Fibroblast of skin of scalp (primary cell): ENCODE data around the gene SYNPO2L. TPM values are rescaled to one million over a fixed set of nuclear protein-coding genes. Genes with fewer than 3 reads are reported as not detected.
"Not testable (repeated sequence)": the region's sequence is repeated elsewhere in the genome, so short reads cannot be mapped to it uniquely, and the experiment has no call there.

Experiments used
- DNase-seq: peaks from one replicate; pipeline ENCODE4 v3.0.0-alpha.2; 2013
- polyA plus RNA-seq, 2 experiments: library from polyadenylated mRNA; unstranded; fragments of 120-200 nt; gene quantifications; one replicate each; pipeline ENCODE4 v1.2.1, GENCODE V29; 2013; ENCODE audit not compliant: insufficient read length in 2 of 2

SYNPO2L gene
- 2.2 TPM for polyA plus RNA-seq (2013, experiment 1 of 2; ENCODE audit: insufficient read length)
- polyA plus RNA-seq (2013, experiment 2 of 2; ENCODE audit: insufficient read length): 6.6 TPM

DNA sequence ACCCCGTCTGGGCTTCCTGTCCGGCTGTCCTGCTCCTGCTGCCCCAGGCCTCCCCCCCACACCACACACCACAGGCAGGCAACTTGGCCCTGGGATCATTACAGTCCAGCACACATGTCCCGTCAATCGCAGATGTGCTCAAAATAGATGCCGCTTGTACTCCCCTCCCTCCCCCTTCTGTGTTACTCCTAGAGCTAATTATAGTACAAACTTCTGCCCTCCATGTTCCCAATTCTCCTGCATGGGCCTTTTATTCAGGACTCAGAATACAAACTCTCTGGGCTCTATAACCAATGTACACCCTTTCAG is at the start of gene SYNPO2L:
Gene SYNPO2L, minus strand, starts transcription at position 40 of the 309 bp plus-strand sequence. CDS start 107 bp downstream, outside the sequence.
- no peak for DNase-seq

- DNase-seq: not testable (repeated sequence)
Measured at GRCh38 chr10:73703924-73704323, 48.1 kb upstream of the SYNPO2L start.

DNA sequence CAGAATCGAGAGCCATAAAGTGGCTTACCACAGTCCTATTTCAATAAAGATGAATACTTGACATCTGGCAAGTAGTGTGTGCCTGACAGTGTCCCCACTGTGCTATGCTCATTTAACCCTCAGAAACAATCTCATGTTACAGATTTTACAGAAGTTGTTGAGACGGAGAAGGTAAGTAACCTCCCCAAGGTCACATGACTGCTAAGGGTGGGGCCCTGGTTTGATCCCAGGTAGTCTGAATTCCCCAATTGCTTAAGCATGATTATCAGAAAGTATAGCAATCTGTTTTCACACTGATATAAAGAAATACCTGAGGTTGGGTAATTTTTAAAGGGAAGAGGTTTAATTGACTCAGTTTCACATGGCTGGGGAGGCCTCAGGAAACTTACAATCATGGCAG is 43.0 kb upstream of the SYNPO2L start:
- DNase-seq: not testable (repeated sequence)

GRCh38 chr10:73697675-73698159 is 41.9 kb upstream of the SYNPO2L start, which contains the start of gene AGAP5:
Gene AGAP5 (minus strand): TSS chr10:73698109. CDS start chr10:73697755, 354 bp downstream.
- not testable (repeated sequence) for DNase-seq

DNA sequence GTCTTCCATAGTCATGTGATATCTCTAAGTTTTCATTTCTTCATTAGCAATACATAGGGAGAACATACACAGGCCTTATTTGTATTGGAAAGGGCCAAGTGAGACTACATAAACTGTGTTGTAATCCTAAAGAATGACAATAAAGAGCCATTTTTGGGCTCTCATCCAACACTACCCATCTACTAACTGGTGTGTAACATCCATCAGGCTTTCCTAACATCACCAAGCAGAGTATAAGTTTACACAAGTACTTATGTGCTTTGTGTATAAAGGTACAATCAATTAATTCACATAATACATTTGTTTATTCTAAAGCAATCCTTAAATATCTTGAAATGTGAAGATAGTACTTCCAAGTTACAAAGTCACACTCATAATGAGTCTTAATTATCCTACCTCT is 39.5 kb upstream of the SYNPO2L start:
- peak; percentile 4 for DNase-seq

- DNase-seq: not testable (repeated sequence)
Measured at GRCh38 chr10:73690755-73691154, 34.9 kb upstream of the SYNPO2L start.

- DNase-seq: not testable (repeated sequence)
Measured at GRCh38 chr10:73689596-73689995, 33.8 kb upstream of the SYNPO2L start.

- DNase-seq: not testable (repeated sequence)
Measured at GRCh38 chr10:73687641-73688040, 31.8 kb upstream of the SYNPO2L start.

DNA sequence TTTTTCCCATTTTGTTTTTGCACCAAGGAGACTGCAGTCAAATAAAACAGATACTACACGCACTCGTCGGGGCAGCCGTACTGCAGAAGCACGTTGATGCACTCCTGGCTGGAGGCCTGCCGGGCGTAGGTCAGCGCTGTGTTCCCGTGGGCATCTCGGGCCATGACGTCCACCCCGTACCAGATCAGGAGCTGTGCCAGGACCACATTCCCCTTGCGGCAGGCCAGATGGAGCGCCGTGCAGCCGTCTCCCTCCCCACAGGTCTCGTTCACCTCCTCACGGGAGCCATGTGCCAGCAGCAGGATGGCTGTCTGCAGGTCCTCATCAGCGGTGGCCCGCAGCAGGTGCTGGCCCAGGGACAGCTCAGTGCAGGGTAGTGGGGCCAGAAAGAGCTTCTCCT is 18.7 kb upstream of the SYNPO2L start:
- not testable (repeated sequence) for DNase-seq

GRCh38 chr10:73668378-73668777 is 12.5 kb upstream of the SYNPO2L start:
- not testable (repeated sequence) for DNase-seq

GRCh38 chr10:73666153-73666809 is 10.5 kb upstream of the SYNPO2L start:
- DNase-seq: not testable (repeated sequence)

DNA sequence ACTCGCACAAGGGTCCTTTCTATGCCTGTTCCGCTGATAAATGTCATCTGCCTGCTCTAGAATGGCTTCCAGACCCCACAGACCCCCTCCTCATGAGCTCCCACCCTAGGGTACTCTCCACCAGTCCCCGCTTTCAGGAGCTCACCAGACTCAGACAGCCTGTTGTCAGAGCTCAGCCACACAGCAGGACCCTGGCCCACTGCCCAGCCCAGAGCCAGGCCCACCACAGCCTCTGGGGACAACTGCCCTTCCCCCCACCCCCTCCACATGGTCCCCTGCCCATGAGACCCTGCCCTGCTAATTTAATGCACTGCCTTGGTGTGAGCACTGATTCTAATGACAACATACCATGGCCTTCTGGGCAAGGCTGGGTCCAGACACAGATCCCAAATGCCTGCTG is 9.8 kb upstream of the SYNPO2L start:
- DNase-seq: not testable (repeated sequence)

- DNase-seq: not testable (repeated sequence)
Measured at GRCh38 chr10:73664156-73665040, 8.6 kb upstream of the SYNPO2L start.

GRCh38 chr10:73663621-73664020 is 7.8 kb upstream of the SYNPO2L start:
- not testable (repeated sequence) for DNase-seq

DNA sequence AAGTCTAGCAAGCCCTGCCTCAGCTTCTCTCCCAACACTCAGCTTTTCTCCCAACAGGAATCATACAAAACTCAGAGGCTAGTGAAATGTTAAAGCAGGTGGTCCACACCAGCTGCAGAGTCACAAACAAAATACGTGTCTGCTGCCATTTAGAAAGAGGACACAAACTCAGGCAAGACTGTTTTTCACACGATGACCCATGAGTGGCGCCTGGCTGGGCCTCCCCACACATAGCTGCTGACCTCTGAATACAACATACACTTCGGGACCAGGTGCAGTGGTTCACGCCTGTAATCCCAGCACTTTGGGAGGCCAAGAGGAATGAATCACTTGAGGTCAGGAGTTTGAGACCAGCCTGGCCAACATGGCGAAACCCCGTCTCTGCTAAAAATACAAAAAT is 6.9 kb upstream of the SYNPO2L start:
- not testable (repeated sequence) for DNase-seq

DNA sequence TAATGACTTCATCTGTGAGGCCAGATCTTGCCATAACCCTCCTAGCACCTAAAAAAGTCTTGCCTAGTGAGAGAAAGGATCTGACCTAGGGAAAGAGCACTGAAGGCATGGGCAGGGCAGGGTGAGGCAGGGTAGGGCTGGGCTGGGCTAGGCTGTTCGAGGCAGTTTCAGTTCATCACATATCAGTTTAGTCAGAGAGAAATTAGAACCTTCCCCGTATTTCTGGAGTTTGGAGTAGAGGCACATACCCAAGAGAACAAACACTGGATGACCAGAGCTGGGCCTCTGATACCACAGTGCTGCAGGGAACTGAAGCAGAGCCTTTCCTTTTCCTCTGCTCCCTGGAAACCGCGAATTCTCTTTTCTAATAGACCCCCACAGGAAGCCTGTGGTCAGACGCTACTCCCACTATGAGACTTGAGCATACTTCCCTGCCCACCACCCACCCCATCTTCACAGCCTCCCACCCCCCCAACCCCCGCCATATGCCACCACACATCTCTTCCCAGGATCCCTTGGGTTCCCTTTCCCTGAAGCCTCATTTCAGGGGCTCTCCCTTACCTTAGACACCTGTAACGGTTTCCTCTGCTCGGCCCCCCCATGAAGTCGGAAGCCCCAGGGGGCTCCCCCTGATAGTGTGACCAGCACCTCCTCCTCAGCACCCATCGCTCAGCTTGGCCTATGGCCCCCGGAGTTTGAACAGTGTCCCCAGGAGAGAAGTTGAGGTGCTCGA is 406 bp downstream of the SYNPO2L start:
- no peak for DNase-seq

DNA sequence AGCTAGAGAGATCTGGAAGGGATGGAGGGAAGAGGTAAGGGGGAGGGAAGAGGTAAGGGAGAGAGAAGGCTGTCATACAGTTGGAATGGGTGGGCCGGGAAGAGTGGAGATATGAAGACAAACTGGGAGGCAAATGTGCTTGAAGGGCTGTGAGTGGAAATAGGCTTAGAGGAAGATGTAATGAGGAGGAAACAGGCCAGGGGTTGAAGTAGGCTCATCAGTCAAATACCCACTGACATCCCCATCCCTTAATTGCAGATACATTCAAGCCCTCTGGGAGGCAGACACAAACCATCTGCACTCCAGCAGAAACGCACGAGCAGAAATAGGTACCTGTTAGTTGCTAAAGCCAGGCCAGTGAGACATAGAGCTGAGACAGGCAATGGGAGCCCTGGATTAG is 2.1 kb downstream of the SYNPO2L start:
- DNase-seq: no peak

DNA sequence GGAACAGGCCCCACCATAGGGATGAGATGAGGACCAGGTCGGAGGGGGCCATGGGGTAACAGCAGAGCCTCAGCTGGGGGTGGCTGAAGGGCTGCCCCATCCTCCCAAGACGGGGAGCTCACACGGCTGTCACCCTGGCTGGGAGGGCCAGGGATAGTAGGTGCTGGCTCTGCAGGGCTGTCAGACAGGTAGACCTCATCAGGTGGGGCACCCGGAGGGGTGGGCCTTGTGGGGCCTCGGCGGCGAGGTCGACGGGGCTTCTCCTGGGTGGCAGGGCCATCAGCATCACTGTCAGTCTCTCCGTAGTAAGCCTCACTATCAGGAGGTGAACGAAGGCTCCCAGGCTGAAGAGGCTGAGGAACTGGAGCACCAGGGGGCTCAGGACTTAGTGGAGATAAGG is 2.6 kb downstream of the SYNPO2L start:
- no peak for DNase-seq

DNA sequence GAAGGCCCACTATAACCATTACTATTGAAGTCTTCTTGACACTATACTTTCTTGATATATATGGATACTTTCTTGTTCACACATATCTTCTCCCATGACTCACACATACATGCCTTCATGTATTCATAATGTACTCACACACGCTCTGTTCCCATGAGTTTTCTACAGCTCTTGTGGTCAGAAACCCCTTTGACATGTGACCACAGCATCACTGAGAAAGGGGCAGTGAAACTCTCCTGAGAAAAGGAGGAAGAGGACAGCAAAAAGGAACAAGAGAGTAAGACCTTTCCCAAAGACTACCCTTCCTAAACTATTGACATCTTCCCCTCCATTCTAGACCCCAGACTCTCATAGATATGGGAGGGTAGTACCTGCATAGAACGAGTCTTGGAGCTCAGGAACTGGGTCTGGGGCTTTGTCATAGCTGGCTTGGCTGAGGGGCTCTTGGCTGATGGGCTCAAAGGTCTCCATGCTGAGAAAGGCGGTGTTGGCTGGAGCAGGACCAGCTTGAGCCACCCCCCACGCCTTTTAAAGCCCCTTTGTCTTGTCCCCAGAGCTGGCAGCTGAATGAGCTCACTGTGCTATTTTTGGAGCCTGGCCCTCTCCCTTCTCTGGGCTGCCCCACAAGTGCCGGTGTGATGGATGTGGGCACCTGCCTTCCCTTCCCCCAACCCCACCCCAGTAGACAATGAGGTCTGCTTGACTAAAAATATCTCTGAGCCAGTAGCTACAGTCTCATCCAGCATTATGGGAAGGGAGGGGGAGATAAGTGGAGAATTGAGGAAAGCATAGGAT is 5.1 kb downstream of the SYNPO2L start:
- DNase-seq: peak; percentile 93

- peak; percentile 68 for DNase-seq
Measured at GRCh38 chr10:73649876-73650536, 5.8 kb downstream of the SYNPO2L start.
